GM23338 (cell line): ENCODE data around the gene SRSF9.

ENCODE experiments used
- EZH2phosphoT487 ChIP-seq: fragments of 200-600 bp; sonication (generic); IDR thresholded peaks from one replicate; pipeline ENCODE4 v1.8.1; 2018; ENCODE audit warnings: antibody characterized with exemption; ENCODE audit not compliant: unreplicated experiment
- JUNB ChIP-seq: IDR thresholded peaks from one replicate; pipeline ENCODE4 v1.6.1; 2016; ENCODE audit warnings: antibody characterized with exemption; ENCODE audit not compliant: unreplicated experiment
- NANOG ChIP-seq: IDR thresholded peaks from 2 replicates; pipeline ENCODE4 v1.6.1; 2016; ENCODE audit warnings: antibody characterized with exemption, borderline replicate concordance
- POLR2AphosphoS5 ChIP-seq: IDR thresholded peaks from 2 replicates; pipeline ENCODE4 v1.6.1; 2016; ENCODE audit warnings: antibody characterized with exemption, low read depth
- TF ChIP-seq, protein P1 (sequence below), 2 experiments: fragments of 200-600 bp in 1 of 2; sonication (generic) in 1 of 2; conservative IDR thresholded peaks; 2 replicates each; pipeline versions ENCODE4 v1.5.1 to v1.6.1; 2016 to 2017; ENCODE audit warnings: antibody characterized with exemption in 2 of 2, low read depth in 2 of 2, mild to moderate bottlenecking in 2 of 2, moderate library complexity in 1 of 2

DNA sequence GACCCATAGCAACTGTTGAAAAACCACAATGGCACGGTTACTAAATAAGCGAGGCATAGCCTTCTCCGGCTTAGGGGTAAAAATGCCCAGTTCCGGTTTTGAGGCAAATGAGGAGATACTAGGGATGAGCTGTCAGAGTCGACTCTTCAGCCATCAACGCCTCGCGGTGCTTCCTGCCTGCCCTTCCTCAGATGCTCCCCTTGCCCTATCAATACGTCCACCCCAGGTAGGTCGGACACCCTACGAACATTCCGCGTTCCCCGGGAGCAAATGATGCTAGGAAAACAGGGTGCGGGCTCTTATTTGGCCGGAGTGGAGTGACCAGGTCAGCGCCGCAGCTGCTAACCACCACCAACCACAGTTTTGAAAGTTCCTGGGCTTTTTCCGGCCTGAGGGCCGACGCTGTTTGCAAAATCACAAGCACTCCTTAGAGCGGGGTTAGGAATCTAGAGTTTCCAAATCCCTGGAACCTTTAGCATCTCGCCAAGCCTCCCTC lies 1.2 kb downstream of the SRSF9 start:
- no peak for TF ChIP-seq NANOG
- TF ChIP-seq, protein P1, sequence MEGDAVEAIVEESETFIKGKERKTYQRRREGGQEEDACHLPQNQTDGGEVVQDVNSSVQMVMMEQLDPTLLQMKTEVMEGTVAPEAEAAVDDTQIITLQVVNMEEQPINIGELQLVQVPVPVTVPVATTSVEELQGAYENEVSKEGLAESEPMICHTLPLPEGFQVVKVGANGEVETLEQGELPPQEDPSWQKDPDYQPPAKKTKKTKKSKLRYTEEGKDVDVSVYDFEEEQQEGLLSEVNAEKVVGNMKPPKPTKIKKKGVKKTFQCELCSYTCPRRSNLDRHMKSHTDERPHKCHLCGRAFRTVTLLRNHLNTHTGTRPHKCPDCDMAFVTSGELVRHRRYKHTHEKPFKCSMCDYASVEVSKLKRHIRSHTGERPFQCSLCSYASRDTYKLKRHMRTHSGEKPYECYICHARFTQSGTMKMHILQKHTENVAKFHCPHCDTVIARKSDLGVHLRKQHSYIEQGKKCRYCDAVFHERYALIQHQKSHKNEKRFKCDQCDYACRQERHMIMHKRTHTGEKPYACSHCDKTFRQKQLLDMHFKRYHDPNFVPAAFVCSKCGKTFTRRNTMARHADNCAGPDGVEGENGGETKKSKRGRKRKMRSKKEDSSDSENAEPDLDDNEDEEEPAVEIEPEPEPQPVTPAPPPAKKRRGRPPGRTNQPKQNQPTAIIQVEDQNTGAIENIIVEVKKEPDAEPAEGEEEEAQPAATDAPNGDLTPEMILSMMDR (conservative IDR thresholded peaks at IDR 0.05; ENCODE audit: low read depth in 2 of 2): no peak
- no peak for TF ChIP-seq POLR2AphosphoS5
- TF ChIP-seq EZH2phosphoT487: no peak
- no peak for TF ChIP-seq JUNB
